ENCODE results near the gene SOST.
A peak's percentile ranks its signal among the peaks of the same experiment; 100 is the strongest.
"Not testable (repeated sequence)": the region's sequence is repeated elsewhere in the genome, so short reads cannot be mapped to it uniquely, and the experiment has no call there.

The SOST gene

DNA sequence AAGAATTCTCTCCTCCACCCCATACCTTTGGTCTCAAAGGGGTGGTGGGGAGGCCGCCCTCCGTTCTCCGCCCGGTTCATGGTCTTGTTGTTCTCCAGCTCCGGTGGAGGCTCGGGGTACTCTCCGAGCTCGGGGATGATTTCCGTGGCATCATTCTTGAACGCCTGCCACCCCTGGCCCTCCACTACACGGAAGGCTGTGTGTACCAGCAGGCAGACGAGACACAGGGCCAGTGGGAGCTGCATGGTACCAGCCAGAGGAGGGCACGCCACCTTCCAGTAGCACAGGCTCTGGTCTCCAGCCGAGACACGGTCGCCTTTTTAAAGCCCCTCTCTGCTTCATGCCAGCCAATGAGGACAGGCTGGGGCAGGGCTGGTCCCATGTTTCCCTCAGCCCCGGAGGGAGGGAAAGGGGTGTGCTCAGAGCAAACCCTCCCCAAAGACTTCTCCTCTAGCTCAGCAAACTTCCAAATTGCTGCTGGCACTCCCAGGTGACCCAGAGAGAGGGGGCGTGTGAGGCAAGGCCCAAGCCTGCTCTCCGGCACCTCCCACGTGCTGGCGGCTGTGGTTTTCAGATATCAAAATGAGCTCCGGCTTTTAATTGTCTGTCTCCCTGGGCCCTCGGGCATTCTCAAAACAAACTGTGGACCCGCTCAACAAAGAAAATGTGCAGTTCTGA is at the start of gene SOST:
TSS of gene SOST (minus strand) at position 295 of the 678 bp plus-strand sequence. CDS start at position 245, 50 bp downstream.
- no peak for DNase-seq

DNA sequence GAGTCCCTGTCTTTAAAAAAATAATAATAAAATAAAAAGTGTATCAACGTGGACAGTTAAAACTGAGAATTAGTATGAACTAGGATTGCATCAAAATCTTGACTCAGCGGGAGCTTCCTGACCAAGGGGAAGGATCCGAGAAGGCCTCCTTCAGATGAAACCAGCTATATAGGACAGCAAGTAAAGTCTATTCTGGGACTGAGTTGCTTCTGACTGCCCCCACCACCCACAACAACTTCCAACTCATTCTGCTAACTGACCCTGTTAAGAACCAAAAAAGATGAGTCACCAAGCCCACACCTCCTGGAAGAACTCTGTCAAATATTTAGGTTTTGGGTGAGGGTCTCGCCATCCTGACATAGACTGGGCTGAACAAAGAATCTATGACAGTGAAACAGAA is 49.5 kb upstream of the SOST start:
- DNase-seq, result no peak

DNA sequence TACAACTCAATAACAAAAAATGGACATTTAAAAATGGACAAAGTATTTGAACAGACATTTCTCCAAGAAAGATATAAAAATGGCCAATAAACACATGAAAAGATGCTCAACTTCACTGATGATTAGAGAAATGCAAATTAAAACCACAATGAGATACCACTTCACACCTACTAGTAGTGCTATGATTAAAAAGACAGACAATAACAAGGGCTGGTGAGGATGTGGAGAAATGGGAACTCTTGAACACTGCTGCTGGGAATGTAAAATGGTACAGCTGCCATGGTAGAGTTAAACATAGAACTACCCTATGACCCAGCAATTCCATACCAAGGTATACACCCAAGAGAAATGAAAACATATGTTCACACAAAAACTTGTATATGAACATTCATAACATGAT is 46.5 kb upstream of the SOST start:
- DNase-seq, result no peak

DNA sequence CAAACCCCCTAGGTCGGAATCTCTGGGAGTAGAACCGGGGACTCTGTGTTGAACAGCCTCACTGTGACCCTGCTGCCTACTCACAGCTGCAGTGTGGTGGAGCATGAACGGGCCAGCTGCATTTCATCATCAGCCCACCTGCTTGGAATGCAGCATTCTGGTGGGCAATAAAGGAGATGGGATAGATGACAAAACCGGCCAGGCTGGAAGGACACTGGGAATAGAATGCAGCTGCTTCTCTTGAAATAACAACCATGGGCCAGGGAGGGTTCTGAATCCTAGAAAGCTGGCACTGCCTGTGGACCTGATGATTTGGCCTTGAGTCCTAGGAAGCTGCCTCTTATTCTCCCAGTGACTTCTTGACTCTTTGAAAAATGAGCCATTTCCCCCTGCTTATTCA is 45.2 kb upstream of the SOST start:
- DNase-seq, result no peak

DNA sequence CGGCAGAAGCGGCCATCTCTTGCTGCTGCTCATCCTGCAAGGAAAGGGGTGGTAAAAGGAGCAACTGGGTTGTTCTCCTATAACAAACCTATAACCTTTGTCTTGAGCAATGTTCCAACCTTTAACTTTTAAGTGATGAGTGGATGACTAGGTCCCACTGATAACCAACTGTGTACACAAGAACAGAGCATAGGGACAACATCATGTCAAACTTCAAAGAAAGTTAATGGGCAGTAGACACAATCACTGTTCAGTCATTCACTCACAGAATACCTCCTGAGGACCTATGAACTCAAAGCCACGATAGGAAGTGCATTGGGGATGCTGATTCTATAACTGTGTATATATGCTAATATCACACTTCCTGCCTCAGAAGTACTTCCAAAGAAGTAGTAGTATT is 43.3 kb upstream of the SOST start:
- DNase-seq, result no peak

DNA sequence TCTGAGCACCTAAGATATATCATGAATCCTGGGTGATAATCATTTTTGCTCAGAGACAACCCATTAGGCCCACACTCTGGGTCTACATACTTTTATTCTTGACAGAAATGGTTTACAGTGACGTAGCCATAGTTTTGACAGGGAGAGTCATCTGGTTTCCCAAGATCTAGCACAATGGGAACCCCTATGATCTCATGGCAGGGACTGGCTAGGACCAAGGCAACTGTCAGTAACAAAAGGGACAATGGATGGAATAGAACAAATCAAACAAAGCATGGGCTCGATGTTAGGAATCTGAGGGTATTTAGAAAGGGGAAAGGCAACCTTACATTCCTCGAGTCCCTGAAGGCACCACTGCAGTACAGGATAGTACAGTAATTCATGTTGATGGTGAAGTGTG is 42.1 kb upstream of the SOST start:
- DNase-seq, result no peak

DNA sequence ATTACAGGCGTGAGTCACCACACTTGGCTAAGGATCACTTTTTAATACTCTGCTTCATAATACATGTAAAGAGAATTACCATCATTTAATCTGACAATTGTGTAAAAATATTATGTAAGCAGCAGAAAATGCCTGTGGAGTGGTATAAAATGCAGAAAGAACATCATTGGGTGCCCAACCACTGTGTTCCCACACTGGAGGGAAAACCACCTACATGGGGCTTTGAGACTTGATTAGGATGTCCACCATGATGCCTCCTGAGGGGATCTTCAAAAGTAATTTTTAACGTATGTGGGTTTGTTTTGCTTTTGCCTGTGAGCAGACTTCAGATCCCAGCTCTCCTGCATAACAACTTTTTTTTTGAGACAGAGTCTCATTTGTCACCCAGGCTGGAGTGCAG is 40.5 kb upstream of the SOST start:
- DNase-seq, result no peak

DNA sequence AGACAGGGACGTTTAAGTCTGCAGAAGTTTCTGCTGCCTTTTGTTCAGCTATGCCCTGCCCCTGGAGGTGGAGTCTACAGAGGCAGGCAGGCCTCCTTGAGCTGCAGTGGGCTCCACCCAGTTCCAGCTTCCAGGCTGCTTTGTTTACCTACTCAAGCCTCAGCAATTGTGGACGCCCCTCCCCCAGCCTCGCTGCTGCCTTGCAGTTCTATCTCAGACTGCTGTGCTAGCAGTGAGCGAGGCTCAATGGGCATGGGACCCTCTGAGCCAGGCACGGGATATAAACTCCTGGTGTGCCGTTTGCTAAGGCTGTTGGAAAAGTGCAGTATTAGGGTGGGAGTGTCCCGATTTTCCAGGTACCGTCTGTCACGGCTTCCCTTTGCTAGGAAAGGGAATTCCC is 39.4 kb upstream of the SOST start:
- not testable (repeated sequence) for DNase-seq

DNA sequence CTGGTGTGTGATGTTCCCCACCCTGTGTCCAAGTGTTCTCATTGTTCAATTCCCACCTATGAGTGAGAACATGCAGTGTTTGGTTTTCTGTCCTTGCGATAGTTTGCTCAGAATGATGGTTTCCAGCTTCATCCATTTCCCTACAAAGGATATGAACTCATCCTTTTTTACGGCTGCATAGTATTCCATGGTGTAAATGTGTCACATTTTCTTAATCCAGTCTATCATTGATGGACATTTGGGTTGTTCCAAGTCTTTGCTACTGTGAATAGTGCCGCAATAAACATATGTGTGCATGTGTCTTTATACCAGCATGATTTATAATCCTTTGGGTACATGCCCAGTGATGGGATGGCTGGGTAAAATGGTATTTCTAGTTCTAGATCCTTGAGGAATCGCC is 34.1 kb upstream of the SOST start:
- not testable (repeated sequence) for DNase-seq

DNA sequence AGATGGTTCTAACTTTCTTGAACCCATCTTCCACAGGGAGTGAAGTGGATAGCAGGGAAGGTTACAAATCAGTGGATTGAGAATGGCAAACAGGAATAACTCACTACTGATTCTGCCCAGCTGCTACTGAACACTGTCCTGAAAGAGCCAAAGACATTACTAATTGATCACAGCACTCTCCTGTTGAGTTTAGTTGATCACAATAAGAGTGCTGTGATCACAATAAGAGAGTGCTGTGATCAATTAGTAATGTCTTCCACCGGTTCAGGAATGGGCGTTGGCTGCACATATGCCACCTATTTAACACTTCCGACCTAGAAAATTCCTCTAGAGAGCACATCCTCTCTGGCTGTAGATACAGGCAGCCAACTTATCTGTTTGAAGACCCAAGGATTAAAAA is 33.0 kb upstream of the SOST start:
- no peak for DNase-seq

DNA sequence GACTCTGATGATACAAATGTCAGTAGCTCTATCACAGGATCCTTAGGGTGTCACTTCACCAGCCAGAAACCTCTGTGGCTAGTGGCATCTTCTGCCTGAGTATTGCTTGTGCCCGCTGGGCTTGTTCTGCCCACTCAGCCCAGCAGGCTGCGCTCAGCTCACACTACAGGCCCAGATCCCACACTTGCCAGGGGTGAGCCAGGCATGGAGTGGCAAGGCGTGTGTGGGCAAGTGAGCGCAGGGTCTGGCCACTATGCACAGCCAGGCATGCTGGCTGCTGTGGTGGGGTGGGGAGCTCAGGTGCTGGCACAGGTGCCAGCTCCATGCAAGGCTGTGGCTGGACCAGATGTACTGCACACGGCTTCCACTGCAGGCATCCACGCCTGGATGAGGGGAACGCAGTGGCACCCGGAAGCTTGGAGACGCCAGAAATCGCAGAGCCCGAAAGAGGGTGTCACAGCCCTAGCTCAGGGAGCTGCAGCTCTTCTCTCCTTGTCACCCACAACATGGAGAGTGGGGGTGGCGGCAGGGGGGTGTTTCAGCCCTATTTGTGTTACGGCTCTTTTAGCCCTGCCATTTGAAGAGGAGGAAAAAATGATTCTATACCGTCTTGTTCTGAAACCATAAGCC is 31.8 kb upstream of the SOST start:
- no peak for DNase-seq

DNA sequence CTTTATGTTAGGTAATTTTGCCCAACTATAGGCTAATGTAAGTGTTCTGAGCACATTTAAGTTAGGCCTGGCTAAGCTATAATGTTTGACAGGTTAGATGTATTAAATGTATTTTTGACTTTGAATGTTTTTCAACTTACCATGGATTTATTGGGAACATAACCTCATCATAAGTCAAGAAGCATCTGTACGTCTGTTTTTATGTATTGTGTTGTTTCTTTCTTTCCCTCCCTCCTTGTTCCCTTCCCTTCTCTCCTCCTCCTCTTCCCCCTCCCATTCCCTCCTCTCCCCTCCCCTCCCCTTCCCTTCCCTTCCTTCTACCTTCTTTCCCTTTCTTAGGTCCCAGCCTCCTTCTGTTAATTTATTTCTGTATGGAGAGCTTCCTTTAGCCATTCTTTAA is 30.9 kb upstream of the SOST start:
- no peak for DNase-seq

DNA sequence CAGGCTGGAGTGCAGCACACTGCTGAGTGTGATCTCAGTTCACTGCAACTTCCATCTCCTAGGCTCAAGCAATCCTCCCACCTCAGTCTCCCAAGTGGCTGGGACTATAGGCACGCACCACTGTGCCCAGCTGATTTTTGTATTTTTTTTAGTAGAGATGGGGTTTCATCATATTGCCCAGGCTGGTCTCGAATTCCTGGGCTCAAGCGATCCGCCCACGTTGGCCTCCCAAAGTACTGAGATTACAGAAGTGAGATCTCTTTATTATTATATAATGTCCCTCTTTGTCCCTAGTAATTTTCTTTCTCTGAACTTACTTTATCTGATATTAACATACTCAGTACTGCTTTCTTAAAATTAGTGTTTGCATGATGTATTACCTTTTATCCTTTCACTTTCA is 29.9 kb upstream of the SOST start:
- DNase-seq, result no peak

DNA sequence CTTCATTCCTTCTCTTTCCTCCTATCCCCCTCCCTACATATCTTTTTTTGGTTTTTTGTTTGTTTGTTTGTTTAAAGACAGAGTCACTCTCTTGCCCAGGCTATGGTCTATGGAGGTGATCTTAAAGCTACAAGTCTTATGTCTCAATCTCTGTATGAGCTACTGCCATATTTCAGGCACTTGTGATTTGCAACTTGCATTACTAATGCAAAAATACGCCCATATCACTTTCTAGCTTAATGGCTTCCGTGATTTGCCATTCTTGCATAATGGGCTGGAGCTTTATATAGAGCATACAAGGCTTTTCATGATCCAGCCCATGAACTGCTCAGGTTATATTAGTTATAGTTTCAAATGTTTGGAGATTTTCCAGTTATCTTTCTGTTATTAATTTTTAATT is 29.1 kb upstream of the SOST start:
- DNase-seq, result no peak

DNA sequence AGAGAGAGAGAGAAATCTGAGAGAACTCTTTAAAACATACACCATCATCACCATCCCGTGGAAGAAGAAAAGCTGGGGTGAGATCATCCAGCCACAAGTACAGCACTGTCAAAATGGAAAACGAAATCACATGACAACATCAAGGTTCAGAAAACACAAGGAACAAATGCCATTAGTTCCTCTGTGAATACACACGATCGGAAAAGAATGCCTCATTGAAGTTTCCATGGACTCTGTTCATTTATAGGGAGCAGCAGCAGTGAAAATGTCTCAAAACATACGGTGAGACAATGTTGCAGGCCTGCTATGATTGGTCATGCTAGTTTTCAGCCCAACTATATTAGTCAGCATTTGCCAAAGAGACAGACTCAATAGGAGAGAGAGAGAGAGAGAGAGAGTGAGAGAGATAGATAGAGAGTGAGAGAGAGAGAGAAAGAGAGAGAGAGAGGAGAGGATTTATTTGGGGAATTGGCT is 26.1 kb upstream of the SOST start:
- DNase-seq, result no peak

DNA sequence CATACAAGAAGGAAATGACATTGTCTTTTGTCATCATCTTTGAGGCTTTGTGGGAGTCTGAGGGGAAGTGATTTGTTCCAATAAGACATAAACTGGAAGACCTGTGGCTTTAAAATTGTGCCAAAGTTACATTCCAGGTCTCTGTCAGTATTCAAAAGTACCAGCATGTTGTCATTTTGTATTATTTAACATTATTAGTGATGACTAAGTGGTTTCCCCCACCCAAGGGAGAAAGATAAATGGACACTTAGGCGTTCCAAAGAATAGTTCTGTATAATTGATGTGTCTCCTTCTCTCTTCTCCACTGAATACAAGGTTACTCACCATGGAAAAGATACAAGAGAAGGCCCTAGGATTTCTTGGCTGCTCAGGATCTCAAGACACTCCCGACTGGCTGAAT is 25.5 kb upstream of the SOST start:
- no peak for DNase-seq

DNA sequence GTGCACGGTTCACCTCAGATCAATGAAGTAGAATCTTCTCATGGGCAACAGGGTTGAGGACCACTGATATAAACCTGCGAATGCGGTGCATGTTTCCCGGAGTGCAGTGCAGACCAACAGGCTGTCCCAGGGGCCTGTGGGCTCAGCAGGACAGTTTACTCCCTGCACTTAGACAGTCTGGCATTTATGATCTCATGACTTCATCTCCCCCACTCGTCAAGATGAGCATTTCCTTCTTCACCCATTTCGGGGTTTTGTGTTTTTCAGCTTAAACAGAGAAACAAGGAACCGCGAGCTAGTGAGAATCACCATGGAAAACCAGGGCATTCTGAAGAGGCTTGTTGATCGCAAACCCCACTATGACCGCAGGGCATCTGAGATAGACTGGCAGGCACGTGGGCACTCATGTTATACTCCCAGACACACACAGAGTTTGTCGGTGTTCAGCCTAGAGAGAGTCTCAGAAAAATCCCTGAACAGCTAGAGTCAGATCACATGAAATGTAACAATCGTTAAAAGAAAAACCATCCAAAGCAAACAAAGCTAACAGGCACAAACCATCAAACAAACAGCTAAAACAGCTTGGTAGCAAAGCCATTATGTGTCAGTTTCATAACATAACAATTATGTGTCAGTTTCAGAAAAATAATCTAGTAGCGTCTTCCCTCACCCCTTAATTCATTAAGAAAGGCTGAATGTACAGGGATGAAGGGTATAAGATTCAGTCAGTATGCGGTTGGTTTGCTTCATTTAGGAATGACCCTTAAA is 24.5 kb upstream of the SOST start:
- no peak for DNase-seq

DNA sequence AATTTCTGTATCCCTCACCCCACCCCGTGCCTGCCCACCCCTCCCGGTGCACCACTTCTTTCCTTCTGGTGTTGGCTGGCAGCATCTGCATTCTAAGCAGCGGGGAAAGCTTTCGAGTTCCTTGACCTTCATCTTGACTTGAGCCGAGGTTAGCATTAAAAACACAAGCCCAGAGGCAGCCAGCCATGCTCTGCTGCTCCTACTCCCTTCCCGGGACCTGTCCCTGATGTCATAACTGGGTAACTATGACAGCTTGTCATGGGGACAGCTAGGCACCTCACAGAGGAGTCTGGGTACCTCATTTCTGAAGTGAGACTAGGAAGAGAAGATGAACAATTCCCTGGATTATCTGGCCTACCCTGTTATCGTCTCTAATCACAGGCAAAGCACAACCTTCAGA is 21.5 kb upstream of the SOST start, which contains the start of gene CFAP97D1:
TSS of gene CFAP97D1 (plus strand) at position 301 of the 400 bp plus-strand sequence. CDS start at position 329, 28 bp downstream.
- DNase-seq, result no peak

DNA sequence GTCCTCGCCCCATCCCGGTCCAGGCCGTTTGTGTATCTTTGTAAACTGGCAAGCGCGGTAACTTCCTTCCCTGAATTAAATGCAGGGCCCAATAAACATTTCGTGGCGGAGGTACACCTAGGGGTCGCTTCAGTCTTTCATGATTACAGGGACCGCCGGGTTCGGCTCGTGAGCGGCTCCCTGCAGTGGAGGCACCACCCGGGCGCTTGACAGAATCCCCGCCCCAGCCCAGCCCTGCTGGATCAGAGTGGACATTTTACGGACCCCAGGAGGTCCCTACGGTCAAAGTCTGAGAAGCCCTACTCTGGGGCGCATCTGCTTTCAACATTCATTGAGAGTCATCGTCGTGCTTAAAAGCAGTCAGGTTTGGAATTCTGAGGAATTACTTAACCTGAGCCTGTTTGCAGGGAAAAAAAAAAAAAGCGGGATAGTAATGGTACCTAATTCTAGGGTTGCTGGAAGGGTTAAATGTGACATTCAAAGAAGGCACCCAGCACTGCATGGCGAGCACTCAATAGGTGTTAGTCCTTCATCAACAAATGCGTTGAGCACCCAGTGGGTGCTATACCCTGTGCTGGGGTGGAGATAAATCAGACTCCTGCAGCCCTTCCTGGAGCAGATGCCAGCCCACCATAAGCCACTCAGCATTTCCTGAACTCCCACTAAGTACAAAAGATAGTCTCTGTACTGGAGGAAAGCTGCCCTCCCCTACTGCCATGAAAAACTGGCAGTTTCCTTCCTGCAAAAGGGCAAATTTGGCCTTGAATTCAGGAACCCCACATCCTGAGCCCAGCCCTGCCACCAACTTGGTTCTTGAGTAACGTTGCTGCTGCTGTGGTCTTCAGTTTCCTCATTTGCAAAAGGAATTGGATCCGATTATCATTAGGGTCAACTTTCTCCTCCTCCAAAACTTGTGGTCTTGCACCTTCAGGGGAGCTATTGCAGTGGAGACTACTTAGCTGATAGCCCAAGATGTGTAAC is 20.8 kb upstream of the SOST start:
- DNase-seq, result no peak

DNA sequence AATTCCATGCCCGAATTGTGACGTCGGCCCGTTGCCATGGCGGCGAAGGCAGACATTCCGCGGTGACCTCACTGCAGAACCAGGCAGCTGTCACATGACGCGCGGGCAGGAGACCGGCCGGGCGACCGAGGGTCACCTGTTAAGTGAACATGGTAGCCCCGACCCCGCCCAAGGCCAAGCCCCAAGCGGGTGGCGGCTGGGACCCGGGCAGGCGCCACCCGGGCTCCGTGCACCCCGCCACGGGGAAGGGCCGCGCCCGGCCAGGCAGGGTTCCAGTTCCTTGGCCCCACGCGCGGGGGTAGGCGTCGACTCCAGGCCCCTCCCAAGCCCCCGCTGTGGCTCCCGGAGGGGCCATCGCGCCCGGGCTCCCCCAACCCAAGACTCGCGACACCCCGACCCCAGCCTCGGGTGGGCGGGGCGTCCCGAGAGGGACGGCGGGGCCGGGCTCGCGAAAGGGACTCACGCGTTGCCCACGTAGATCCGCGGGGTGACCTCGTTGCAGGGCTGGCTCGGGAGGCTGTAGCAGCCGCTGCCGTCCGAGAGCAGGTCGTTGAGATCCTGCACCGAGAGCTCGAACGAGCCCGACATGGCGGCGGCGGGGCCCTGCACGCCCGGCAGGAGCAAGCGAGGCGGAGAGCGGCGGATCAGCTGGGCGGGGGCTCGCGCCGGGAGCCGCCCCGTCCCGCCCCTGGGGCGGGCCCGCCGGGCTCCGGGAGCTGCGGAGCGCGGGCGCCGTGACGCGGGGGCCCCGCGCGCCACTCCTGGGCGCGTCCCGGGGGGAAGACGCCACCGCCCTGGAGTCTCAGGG is 19.9 kb upstream of the SOST start, which contains the start of gene DUSP3:
TSS of gene DUSP3 (minus strand) at position 641 of the 808 bp plus-strand sequence. CDS start at position 588, 53 bp downstream.
- peak; percentile 71 for DNase-seq

All from 8988T (cell line).